Fibroblast of mammary gland (primary cell): ENCODE measurements around the gene PIK3AP1.
"Not testable (repeated sequence)": the region's sequence is repeated elsewhere in the genome, so short reads cannot be mapped to it uniquely, and the experiment has no call there.

ENCODE experiments used
- DNase-seq: peaks from one replicate; pipeline ENCODE4 v3.0.0-alpha.2; 2010; ENCODE audit warnings: low read depth
- H3K4me3 ChIP-seq: 2 replicates; pipeline ENCODE4 v1.5.1; 2011; ENCODE audit warnings: low read depth, mild to moderate bottlenecking, low read length, moderate library complexity; ENCODE audit not compliant: control insufficient read depth
- TF ChIP-seq, protein P1 (sequence below): conservative IDR thresholded peaks from 2 replicates; pipeline ENCODE4 v1.5.1; 2011; ENCODE audit warnings: low read depth, low read length, inconsistent platforms; ENCODE audit not compliant: control insufficient read depth, insufficient read depth

PIK3AP1 gene

DNA sequence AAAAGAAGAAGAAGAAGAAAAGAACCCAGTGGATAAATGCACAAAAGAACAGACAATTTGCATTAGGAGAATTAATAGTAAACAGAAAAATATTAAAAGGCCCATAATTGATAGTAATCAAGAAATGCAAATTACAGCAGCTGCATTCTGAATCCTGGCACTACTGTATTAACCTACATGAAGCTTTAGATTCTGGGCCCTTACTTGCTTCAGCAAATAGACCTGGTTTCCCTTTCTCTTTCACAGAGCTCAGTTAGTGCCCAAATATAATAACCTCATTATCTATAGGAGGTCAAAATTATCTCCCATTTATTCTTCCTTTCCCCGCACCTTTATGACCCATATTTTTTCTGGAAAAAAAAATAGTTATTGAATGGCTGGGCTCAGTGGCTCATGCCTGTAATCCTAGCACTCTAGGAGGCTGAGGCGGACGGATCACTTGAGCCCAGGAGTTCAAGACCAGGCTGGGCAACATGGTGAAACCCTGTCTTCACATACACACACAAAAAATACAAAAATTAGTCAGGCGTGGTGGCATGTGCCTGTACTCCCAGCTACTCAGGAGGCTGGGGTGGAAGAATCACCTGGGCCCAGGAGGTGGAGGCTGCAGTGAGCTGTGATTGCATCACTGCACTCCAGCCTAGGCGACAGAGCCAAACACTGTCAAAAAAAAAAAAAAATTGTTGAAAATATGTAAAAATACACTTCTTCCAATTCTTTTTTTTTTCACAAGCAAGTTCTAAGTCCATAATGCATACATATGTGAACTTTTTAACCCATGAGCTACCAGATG, 36.0 kb upstream of the PIK3AP1 start:
- no peak overlapping the region for H3K4me3 ChIP-seq
- TF ChIP-seq, protein P1, sequence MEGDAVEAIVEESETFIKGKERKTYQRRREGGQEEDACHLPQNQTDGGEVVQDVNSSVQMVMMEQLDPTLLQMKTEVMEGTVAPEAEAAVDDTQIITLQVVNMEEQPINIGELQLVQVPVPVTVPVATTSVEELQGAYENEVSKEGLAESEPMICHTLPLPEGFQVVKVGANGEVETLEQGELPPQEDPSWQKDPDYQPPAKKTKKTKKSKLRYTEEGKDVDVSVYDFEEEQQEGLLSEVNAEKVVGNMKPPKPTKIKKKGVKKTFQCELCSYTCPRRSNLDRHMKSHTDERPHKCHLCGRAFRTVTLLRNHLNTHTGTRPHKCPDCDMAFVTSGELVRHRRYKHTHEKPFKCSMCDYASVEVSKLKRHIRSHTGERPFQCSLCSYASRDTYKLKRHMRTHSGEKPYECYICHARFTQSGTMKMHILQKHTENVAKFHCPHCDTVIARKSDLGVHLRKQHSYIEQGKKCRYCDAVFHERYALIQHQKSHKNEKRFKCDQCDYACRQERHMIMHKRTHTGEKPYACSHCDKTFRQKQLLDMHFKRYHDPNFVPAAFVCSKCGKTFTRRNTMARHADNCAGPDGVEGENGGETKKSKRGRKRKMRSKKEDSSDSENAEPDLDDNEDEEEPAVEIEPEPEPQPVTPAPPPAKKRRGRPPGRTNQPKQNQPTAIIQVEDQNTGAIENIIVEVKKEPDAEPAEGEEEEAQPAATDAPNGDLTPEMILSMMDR: no peak
- no peak for DNase-seq

DNA sequence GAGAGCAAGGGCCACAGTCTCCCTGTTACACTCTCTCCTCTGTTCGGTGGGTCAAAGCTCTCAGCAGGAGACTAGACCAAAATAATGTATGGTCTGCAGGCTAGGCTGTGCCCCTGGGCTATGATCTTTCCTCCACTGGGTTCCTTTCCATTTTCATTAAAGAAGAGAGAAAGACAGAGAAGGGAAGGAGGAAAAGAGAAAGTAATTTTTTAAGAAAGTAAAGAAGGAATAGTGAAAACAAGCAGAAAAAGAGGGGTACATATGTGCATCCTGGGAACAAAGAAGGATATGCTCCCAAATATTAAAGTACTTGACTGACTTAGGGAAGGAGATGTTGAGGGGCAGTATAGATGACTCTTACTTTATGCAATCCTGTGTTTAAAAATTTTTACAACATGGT, 33.6 kb upstream of the PIK3AP1 start:
- DNase-seq: no peak
- no peak overlapping the region for H3K4me3 ChIP-seq
- TF ChIP-seq, protein P1: no peak

DNA sequence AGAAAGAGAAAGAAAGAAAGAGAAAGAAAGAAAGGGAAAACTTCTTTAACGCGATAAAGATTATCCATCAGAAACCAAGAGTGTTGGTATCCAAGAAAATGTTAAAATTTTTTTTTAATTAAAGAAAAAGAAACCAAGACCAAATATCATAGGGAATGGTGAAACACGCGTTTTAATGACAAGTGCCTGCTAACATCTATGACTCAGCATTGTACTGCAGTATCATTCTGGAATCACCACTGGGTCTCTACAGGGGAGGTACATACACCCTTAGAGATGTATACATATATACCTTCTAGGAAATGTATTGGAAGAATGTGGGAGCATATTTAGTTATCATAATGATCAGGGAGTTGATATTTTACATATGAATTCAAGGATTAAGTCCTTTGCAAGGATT, 32.1 kb upstream of the PIK3AP1 start:
- no peak for DNase-seq
- no peak overlapping the region for H3K4me3 ChIP-seq
- TF ChIP-seq, protein P1: no peak

DNA sequence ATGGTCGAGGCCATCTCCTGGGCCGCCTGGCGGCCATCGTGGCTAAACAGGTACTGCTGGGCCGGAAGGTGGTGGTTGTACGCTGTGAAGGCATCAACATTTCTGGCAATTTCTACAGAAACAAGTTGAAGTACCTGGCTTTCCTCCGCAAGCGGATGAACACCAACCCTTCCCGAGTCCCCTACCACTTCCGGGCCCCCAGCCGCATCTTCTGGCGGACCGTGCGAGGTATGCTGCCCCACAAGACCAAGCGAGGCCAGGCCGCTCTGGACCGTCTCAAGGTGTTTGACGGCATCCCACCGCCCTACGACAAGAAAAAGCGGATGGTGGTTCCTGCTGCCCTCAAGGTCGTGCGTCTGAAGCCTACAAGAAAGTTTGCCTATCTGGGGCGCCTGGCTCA, 30.0 kb upstream of the PIK3AP1 start:
- not testable (repeated sequence) for H3K4me3 ChIP-seq, DNase-seq

DNA sequence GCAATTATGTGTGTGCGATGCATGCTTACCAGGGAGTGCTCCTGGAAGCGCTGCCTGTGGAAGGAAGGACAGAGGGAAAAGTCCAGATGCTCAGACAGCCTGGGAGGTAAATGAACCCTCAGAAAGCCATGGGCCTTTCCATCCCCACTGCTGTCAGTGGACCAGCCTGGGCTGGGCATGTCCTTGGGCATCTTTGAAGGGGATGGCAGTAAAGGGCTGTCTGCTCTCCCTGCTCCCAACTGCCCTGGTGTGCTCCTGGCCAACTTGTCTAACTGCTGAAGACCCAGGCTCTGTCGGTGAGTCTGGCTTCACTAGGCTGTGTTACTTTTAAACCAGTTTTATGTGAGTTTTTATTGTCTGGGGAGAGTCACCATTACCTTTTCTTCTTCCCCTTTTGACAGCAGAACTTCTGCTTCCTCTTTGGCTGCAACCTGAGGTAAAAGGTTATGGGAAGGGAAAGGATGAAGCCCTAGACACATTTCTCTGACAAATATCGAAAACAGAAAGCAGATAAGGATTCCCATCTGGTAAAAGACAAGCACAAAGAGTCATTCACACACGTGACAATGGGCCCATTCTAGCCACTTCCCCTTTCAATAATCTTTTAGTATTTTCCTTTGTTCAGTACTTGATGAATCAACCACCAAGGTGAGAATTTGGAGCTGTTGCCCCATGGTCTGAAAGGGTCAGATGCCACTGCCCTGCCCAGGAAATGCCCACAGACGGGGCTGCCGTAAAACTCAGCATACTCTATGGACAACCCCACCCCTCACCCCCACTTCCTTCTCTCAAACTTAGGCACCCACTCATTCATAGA, 27.6 kb upstream of the PIK3AP1 start:
- TF ChIP-seq, protein P1: no peak
- no peak for DNase-seq
- H3K4me3 ChIP-seq: no peak overlapping the region

DNA sequence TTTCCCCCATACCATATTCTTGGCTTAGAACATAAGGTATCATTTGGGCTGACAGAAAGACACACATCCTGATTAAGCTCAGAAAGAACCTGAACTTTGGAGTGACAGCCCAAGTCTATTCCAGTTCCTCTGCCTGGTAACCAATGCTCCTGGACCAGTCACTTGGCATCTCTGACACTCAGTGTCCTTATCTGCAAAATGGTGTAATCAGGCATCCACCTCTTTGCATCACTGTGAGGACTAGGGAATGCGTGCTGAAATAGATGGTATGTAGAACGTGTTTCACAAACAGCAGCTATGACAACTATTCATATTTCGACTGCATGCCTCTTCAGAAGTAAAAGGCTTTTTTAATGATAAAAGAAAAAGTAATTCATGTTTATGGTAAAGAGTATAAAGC, 26.2 kb upstream of the PIK3AP1 start:
- no peak for DNase-seq

More for the DNA sequence above, 26.2 kb upstream of the PIK3AP1 start:
- H3K4me3 ChIP-seq: no peak overlapping the region
- TF ChIP-seq, protein P1: no peak
